ENCODE measurements around the gene GABRA5. TPM values are rescaled to one million over a fixed set of nuclear protein-coding genes. Genes with fewer than 3 reads are reported as not detected.

GABRA5 gene
- total and polyA plus RNA-seq, 2 donors (not counting 1 experiment from before 2014, with no cell fraction given): not detected

DNA sequence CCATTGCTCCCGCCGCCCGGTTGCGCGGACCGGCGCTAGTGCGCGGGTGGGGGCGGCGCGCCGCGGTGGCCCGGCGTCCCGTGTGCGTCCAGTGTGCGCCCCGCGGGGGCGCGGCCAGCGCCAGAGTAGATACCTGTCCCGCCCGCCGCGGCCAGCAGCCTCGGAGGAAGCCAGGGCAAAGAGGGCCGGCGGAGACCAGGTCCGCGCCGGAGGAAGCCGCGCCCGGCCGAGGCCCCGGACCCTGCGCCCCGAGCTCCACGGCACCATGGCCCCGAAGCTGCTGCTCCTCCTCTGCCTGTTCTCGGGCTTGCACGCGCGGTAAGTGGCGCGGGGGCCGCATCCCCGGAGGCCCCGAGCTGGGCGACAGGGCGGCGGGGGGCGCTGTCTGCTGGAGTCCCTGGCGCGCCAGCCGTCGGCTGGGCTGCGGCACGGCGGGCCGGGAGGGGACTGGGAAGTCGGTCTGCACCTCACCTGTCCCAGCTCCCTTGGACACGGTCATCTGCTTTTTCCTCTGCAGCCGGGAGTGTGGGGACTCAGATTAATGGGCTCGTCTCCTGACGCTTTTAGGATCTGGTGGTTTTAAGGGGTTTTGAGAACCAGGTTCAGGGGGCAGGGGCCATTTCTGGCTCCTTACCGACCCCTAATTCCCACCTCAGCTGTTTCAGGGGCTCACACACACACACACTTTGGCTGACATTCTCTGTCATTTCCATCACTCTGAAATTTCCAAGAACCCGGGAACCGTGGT is 104.6 kb downstream of the GABRA5 start:
- no peak overlapping the region for H3K27ac Mint-ChIP-seq
- Histone ChIP-seq H3K4me2 (replicated peaks; ENCODE audit: low read depth, low read length, poor library complexity, severe bottlenecking) (no peak overlapping the region), H3K4me3 (ENCODE audit: control extremely low read depth in 1 of 5, extremely low read depth in 1 of 5, insufficient read depth in 1 of 5, low read depth in 2 of 5, low read length in 4 of 5) (no peak overlapping the region), H3K9ac (ENCODE audit: low read length) (no peak overlapping the region), H3K4me1 (ENCODE audit: control insufficient read depth in 2 of 2, insufficient read depth in 2 of 2, low read length in 2 of 2) (no peaks in the 10 kb centered on the region), H4K20me1 (ENCODE audit: control insufficient read depth, insufficient read depth, low read length, poor library complexity, severe bottlenecking) (no peaks in the 10 kb centered on the region), H3K36me3 (replicated peaks in 1 of 2; ENCODE audit: control extremely low read depth in 1 of 2, control insufficient read depth in 1 of 2, extremely low read depth in 1 of 2, insufficient read depth in 2 of 2, low read length in 1 of 2) (no peaks in the 10 kb centered on the region), H3K27ac (ENCODE audit: low read length in 2 of 2) (no peak overlapping the region), H3K9me3 (ENCODE audit: control extremely low read depth in 1 of 3, control insufficient read depth in 2 of 3, insufficient read depth in 1 of 3, low read length in 2 of 3) (peaks cover 0 to 16% (median 0%) of the 10 kb centered on the region in 3 donors), H3K27me3 (replicated peaks in 1 of 4; ENCODE audit: control extremely low read depth in 1 of 4, control insufficient read depth in 3 of 4, insufficient read depth in 4 of 4, low read length in 3 of 4) (peaks cover 0 to 11% (median 0%) of the 10 kb centered on the region in 4 experiments), H2AFZ (ENCODE audit: insufficient read depth, low read depth, low read length, poor library complexity, severe bottlenecking) (no peak overlapping the region), H3K79me2 (ENCODE audit: control insufficient read depth, insufficient read depth, low read length) (no peaks in the 10 kb centered on the region)
- H3K27me3 Mint-ChIP-seq: peaks cover 22% of the 10 kb centered on the region
- CTCF ChIA-PET: no interaction called here
- no peak for TF ChIP-seq EZH2 (IDR thresholded peaks at IDR 0.05; ENCODE audit: borderline replicate concordance, insufficient read depth, low read depth, low read length, poor library complexity, severe bottlenecking)
- TF ChIP-seq, protein P1, sequence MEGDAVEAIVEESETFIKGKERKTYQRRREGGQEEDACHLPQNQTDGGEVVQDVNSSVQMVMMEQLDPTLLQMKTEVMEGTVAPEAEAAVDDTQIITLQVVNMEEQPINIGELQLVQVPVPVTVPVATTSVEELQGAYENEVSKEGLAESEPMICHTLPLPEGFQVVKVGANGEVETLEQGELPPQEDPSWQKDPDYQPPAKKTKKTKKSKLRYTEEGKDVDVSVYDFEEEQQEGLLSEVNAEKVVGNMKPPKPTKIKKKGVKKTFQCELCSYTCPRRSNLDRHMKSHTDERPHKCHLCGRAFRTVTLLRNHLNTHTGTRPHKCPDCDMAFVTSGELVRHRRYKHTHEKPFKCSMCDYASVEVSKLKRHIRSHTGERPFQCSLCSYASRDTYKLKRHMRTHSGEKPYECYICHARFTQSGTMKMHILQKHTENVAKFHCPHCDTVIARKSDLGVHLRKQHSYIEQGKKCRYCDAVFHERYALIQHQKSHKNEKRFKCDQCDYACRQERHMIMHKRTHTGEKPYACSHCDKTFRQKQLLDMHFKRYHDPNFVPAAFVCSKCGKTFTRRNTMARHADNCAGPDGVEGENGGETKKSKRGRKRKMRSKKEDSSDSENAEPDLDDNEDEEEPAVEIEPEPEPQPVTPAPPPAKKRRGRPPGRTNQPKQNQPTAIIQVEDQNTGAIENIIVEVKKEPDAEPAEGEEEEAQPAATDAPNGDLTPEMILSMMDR (IDR thresholded peaks at IDR 0.05): no peak
- DNase-seq (no peak), ATAC-seq (ENCODE audit: low read depth) (no peak)
- 14% methylated on average over 69 of the region's 72 CpGs for WGBS (ENCODE audit: insufficient coverage)
- H3K4me1 Mint-ChIP-seq: no peaks in the 10 kb centered on the region
- intact Hi-C loops (cut with micrococcal nuclease): no loop called here
- POLR2A ChIA-PET: no interaction called here
- no peaks in the 10 kb centered on the region for H3K9me3 Mint-ChIP-seq (ENCODE audit: insufficient read depth)
- no peak overlapping the region for H3K4me3 Mint-ChIP-seq

DNA sequence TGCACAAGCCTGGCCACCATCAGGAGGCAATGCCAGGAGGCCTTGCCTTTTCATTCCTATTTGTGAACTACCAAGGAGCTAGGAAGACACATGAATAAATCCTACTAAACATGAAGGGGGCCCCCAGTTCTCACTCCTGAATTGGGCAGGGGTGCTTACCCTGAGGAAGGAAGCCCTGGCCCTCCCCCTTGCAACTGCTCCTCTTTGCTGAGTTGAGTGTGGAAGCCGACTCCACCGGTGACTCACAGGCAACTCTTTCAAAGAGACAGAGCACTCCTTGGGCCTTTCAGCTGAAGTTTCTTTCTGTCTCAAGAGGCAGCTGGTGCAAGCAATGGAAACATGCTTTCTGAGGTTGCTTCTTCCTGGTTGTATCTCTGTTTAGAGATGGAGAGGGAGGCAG is 105.8 kb downstream of the GABRA5 start:
- CTCF ChIA-PET: no interaction called here
- POLR2A ChIA-PET: no interaction called here
- no peak overlapping the region for H3K9ac ChIP-seq (ENCODE audit: low read length)
- H2AFZ ChIP-seq (ENCODE audit: insufficient read depth, low read depth, low read length, poor library complexity, severe bottlenecking): no peak overlapping the region
- peaks cover 0 to 11% (median 0%) of the 10 kb centered on the region in 4 experiments for H3K27me3 ChIP-seq (replicated peaks in 1 of 4; ENCODE audit: control extremely low read depth in 1 of 4, control insufficient read depth in 3 of 4, insufficient read depth in 4 of 4, low read length in 3 of 4)
- no peaks in the 10 kb centered on the region for H3K4me1 ChIP-seq (ENCODE audit: control insufficient read depth in 2 of 2, insufficient read depth in 2 of 2, low read length in 2 of 2)
- no peaks in the 10 kb centered on the region for H3K4me1 Mint-ChIP-seq
- H3K27ac Mint-ChIP-seq: no peak overlapping the region
- peaks cover 22% of the 10 kb centered on the region for H3K27me3 Mint-ChIP-seq
- ATAC-seq (ENCODE audit: low read depth): no peak
- no peak for DNase-seq
- H3K27ac ChIP-seq (ENCODE audit: low read length in 2 of 2): no peak overlapping the region
- no CpG with 5 or more reads among the region's 2 CpGs for WGBS (ENCODE audit: insufficient coverage)
- no peak overlapping the region for H3K4me3 Mint-ChIP-seq
- H3K9me3 ChIP-seq (ENCODE audit: control extremely low read depth in 1 of 3, control insufficient read depth in 2 of 3, insufficient read depth in 1 of 3, low read length in 2 of 3): peaks cover 0 to 17% (median 0%) of the 10 kb centered on the region in 3 donors
- no peak overlapping the region for H3K4me2 ChIP-seq (replicated peaks; ENCODE audit: low read depth, low read length, poor library complexity, severe bottlenecking)
- no peak overlapping the region for H3K4me3 ChIP-seq (ENCODE audit: control extremely low read depth in 1 of 5, extremely low read depth in 1 of 5, insufficient read depth in 1 of 5, low read depth in 2 of 5, low read length in 4 of 5)
- no peak for TF ChIP-seq EZH2 (IDR thresholded peaks at IDR 0.05; ENCODE audit: borderline replicate concordance, insufficient read depth, low read depth, low read length, poor library complexity, severe bottlenecking)
- TF ChIP-seq, protein P1 (IDR thresholded peaks at IDR 0.05): no peak
- H3K36me3 ChIP-seq (replicated peaks in 1 of 2; ENCODE audit: control extremely low read depth in 1 of 2, control insufficient read depth in 1 of 2, extremely low read depth in 1 of 2, insufficient read depth in 2 of 2, low read length in 1 of 2): no peaks in the 10 kb centered on the region
- intact Hi-C loops (cut with micrococcal nuclease): no loop called here
- H4K20me1 ChIP-seq (ENCODE audit: control insufficient read depth, insufficient read depth, low read length, poor library complexity, severe bottlenecking): no peaks in the 10 kb centered on the region
- no peaks in the 10 kb centered on the region for H3K9me3 Mint-ChIP-seq (ENCODE audit: insufficient read depth)
- H3K79me2 ChIP-seq (ENCODE audit: control insufficient read depth, insufficient read depth, low read length): no peaks in the 10 kb centered on the region

All from B cell (primary cell).